Type B pancreatic cell (in vitro differentiated cells): Measurements from ENCODE around the gene BASP1. TPM values are rescaled to one million over a fixed set of nuclear protein-coding genes. Genes with fewer than 3 reads are reported as not detected.

Experiments
- DNase-seq: peaks from one replicate; pipeline ENCODE4 v3.0.0; 2021; ENCODE audit warnings: mixed read lengths; ENCODE audit not compliant: unreplicated experiment; ENCODE audit errors: extremely low spot score
- H3K27ac Mint-ChIP-seq: 2 replicates; pipeline ENCODE4 v1.8.0; 2021; ENCODE audit warnings: mild to moderate bottlenecking, mixed read lengths
- H3K27me3 Mint-ChIP-seq: 2 replicates; pipeline ENCODE4 v1.8.0; 2021; ENCODE audit warnings: mixed read lengths
- H3K36me3 Mint-ChIP-seq: 2 replicates; pipeline ENCODE4 v1.8.0; 2021; ENCODE audit warnings: mixed read lengths
- H3K4me1 Mint-ChIP-seq: one replicate; pipeline ENCODE4 v1.8.0; 2021; ENCODE audit warnings: mixed read lengths; ENCODE audit not compliant: unreplicated experiment
- H3K4me3 Mint-ChIP-seq: 2 replicates; pipeline ENCODE4 v1.8.0; 2021; ENCODE audit warnings: mild to moderate bottlenecking, mixed read lengths
- H3K9me3 Mint-ChIP-seq: 2 replicates; pipeline ENCODE4 v1.8.0; 2021; ENCODE audit warnings: mixed read lengths
- total RNA-seq: library from RNA; stranded (reverse); gene quantifications from 2 replicates; pipeline ENCODE4 v1.2.1, GENCODE V29; 2021; ENCODE audit warnings: low replicate concordance
- TF ChIP-seq, protein P1 (sequence below): fragments of 200-600 bp; sonication (generic); conservative IDR thresholded peaks from 2 replicates; pipeline ENCODE4 v1.5.0; 2021; ENCODE audit warnings: antibody characterized with exemption, mild to moderate bottlenecking

Gene BASP1
- total RNA-seq, 1 donor from 2014 or later: 131 TPM

DNA sequence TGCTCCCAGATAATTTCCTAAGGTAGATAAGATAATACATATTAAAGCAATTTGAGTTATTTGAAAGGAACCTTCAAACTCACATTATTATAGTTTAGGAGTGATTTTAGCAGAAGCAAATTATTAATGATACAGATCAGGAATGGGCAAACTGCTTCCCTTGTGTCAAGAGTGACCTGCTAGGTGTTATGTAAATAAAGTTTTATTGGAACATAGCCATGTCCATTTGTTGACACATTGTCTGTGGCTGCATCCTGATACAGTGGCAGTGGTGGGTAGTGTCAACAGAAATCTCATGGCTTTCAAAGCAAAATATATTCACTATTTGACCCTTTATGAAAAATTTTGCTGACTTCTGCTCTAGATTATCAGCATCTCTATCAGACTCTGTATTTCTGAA is 11.4 kb upstream of the BASP1 start:
- H3K9me3 Mint-ChIP-seq: no peaks in the 10 kb centered on the region
- no peak for DNase-seq
- H3K36me3 Mint-ChIP-seq: no peaks in the 10 kb centered on the region
- H3K4me1 Mint-ChIP-seq: peaks cover 11% of the 10 kb centered on the region
- no peak overlapping the region for H3K27ac Mint-ChIP-seq
- TF ChIP-seq, protein P1, sequence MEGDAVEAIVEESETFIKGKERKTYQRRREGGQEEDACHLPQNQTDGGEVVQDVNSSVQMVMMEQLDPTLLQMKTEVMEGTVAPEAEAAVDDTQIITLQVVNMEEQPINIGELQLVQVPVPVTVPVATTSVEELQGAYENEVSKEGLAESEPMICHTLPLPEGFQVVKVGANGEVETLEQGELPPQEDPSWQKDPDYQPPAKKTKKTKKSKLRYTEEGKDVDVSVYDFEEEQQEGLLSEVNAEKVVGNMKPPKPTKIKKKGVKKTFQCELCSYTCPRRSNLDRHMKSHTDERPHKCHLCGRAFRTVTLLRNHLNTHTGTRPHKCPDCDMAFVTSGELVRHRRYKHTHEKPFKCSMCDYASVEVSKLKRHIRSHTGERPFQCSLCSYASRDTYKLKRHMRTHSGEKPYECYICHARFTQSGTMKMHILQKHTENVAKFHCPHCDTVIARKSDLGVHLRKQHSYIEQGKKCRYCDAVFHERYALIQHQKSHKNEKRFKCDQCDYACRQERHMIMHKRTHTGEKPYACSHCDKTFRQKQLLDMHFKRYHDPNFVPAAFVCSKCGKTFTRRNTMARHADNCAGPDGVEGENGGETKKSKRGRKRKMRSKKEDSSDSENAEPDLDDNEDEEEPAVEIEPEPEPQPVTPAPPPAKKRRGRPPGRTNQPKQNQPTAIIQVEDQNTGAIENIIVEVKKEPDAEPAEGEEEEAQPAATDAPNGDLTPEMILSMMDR: no peak
- no peaks in the 10 kb centered on the region for H3K27me3 Mint-ChIP-seq
- no peak overlapping the region for H3K4me3 Mint-ChIP-seq

DNA sequence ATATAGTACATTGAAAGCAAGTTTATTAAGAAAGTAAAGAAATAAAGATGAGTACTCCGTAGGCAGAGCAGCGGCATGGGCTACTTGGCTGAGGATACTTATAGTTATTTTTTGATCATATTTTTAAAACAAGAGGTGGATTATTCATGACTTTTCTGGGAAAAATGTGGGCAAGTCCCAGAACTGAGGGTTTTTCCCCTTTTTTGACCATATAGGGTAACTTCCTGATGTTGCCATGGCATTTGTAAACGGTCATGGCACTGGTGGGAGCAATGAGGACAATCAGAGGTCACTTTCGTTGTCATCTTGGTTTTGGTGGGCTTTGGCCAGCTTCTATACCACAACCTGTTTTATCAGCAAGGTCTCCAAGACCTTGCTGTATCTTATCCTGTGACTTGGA is 5.2 kb upstream of the BASP1 start:
- Mint-ChIP-seq H3K4me3 (peak overlapping the region; percentile 61), H3K36me3 (peaks cover 3% of the 10 kb centered on the region), H3K9me3 (no peaks in the 10 kb centered on the region), H3K27me3 (no peaks in the 10 kb centered on the region), H3K27ac (peak overlapping the region; percentile 59), H3K4me1 (peaks cover 14% of the 10 kb centered on the region)
- DNase-seq: no peak
- TF ChIP-seq, protein P1: no peak

GRCh38 chr5:17212996-17213395 is 4.4 kb upstream of the BASP1 start:
- Mint-ChIP-seq H3K27ac (no peak overlapping the region), H3K36me3 (peaks cover 3% of the 10 kb centered on the region), H3K27me3 (no peaks in the 10 kb centered on the region), H3K4me3 (peak overlapping the region; percentile 20), H3K4me1 (peaks cover 14% of the 10 kb centered on the region), H3K9me3 (no peaks in the 10 kb centered on the region)
- TF ChIP-seq, protein P1: no peak
- DNase-seq: no peak

GRCh38 chr5:17213938-17214337 is 3.5 kb upstream of the BASP1 start:
- no peak for DNase-seq
- Mint-ChIP-seq H3K4me1 (peaks cover 15% of the 10 kb centered on the region), H3K9me3 (no peaks in the 10 kb centered on the region), H3K4me3 (peak overlapping the region; percentile 46), H3K27ac (no peak overlapping the region), H3K27me3 (no peaks in the 10 kb centered on the region), H3K36me3 (peaks cover 6% of the 10 kb centered on the region)
- TF ChIP-seq, protein P1: no peak

DNA sequence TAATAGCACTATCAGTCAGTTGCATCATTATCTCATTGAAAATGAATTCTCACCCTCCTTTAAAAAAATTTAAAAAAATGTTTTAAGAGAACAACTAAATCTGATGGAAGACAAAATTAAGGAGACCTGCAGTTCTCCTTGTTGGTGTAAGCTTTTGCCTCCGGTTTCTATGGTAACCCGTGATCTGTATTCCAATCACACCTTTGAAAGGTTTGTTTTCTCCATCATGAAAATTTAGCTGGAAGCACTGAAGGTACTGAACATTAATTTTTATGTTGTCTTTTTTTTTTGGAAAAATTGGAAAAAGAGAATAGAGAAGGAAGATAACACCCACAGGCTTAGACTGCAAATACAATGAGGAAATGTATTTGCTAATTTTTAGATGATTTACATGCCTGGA is 2.5 kb upstream of the BASP1 start:
- Mint-ChIP-seq H3K27ac (no peak overlapping the region), H3K9me3 (no peaks in the 10 kb centered on the region), H3K4me1 (peaks cover 24% of the 10 kb centered on the region), H3K27me3 (no peaks in the 10 kb centered on the region), H3K36me3 (peaks cover 15% of the 10 kb centered on the region), H3K4me3 (peak overlapping the region; percentile 96)
- DNase-seq: no peak
- TF ChIP-seq, protein P1: no peak

- no peak for DNase-seq
- H3K36me3 Mint-ChIP-seq: peaks cover 19% of the 10 kb centered on the region
- no peak overlapping the region for H3K27ac Mint-ChIP-seq
- H3K4me3 Mint-ChIP-seq: peak overlapping the region; percentile 96
- no peaks in the 10 kb centered on the region for H3K9me3 Mint-ChIP-seq
- H3K27me3 Mint-ChIP-seq: no peaks in the 10 kb centered on the region
- TF ChIP-seq, protein P1: no peak
- H3K4me1 Mint-ChIP-seq: peaks cover 28% of the 10 kb centered on the region
These were observed 2.1 kb upstream of the BASP1 start for GRCh38 chr5:17215361-17215760.
